Chondrocyte (in vitro differentiated cells): Measurements from ENCODE around the gene NRG2. TPM values are rescaled to one million over a fixed set of nuclear protein-coding genes. Genes with fewer than 3 reads are reported as not detected.

Experiments
- DNase-seq: peaks from one replicate; pipeline ENCODE4 v3.0.0; 2021; ENCODE audit warnings: mixed read lengths, low spot score
- H3K27ac Mint-ChIP-seq: one replicate; pipeline ENCODE4 v1.8.0; 2021; ENCODE audit warnings: mild to moderate bottlenecking, moderate library complexity, mixed read lengths; ENCODE audit not compliant: unreplicated experiment
- H3K27me3 Mint-ChIP-seq: 2 replicates; pipeline ENCODE4 v1.8.0; 2021; ENCODE audit warnings: low read depth, mixed read lengths
- H3K36me3 Mint-ChIP-seq: 2 replicates; pipeline ENCODE4 v1.8.0; 2021; ENCODE audit warnings: low read depth, mixed read lengths
- H3K4me1 Mint-ChIP-seq: 2 replicates; pipeline ENCODE4 v1.8.0; 2021; ENCODE audit warnings: low read depth, mild to moderate bottlenecking, mixed read lengths
- H3K4me3 Mint-ChIP-seq: one replicate; pipeline ENCODE4 v1.8.0; 2021; ENCODE audit warnings: mild to moderate bottlenecking, moderate library complexity, mixed read lengths; ENCODE audit not compliant: unreplicated experiment
- H3K9me3 Mint-ChIP-seq: 2 replicates; pipeline ENCODE4 v1.8.0; 2021; ENCODE audit warnings: low read depth, mixed read lengths
- total RNA-seq: library from RNA; stranded (reverse); gene quantifications from 3 replicates; pipeline ENCODE4 v1.2.1, GENCODE V29; 2021
- TF ChIP-seq, protein P1 (sequence below): fragments of 200-600 bp; sonication (generic); IDR thresholded peaks from 2 replicates; pipeline ENCODE4 v1.5.0; 2021; ENCODE audit warnings: antibody characterized with exemption, mild to moderate bottlenecking, moderate library complexity

Gene NRG2
- total RNA-seq, 1 donor from 2014 or later, result 0.27 TPM

DNA sequence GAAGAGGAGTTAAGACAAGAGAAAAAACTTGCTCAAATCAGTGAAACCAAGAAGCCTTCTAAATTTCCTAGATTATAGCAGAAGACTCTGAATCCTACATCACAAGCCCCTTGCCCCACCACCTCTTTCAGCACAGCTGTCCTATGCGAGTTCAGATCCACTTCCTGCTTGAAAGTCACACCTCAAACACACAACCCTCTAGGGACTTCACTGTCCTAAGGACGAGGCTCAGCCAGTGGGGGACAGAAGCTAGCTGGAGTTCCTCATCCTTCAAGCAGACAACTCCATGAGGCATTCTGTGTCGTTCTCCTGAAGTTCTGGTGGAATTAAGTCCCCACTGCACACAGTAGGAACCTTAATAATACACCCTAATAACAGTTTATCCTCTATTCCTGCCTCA, 44.3 kb downstream of the NRG2 start:
- H3K27me3 Mint-ChIP-seq, result peaks cover 67% of the 10 kb centered on the region
- no peaks in the 10 kb centered on the region for H3K4me1 Mint-ChIP-seq
- no peak for DNase-seq
- TF ChIP-seq, protein P1, sequence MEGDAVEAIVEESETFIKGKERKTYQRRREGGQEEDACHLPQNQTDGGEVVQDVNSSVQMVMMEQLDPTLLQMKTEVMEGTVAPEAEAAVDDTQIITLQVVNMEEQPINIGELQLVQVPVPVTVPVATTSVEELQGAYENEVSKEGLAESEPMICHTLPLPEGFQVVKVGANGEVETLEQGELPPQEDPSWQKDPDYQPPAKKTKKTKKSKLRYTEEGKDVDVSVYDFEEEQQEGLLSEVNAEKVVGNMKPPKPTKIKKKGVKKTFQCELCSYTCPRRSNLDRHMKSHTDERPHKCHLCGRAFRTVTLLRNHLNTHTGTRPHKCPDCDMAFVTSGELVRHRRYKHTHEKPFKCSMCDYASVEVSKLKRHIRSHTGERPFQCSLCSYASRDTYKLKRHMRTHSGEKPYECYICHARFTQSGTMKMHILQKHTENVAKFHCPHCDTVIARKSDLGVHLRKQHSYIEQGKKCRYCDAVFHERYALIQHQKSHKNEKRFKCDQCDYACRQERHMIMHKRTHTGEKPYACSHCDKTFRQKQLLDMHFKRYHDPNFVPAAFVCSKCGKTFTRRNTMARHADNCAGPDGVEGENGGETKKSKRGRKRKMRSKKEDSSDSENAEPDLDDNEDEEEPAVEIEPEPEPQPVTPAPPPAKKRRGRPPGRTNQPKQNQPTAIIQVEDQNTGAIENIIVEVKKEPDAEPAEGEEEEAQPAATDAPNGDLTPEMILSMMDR, result no peak
- H3K27ac Mint-ChIP-seq, result no peak overlapping the region
- no peaks in the 10 kb centered on the region for H3K9me3 Mint-ChIP-seq
- no peaks in the 10 kb centered on the region for H3K36me3 Mint-ChIP-seq
- no peak overlapping the region for H3K4me3 Mint-ChIP-seq

DNA sequence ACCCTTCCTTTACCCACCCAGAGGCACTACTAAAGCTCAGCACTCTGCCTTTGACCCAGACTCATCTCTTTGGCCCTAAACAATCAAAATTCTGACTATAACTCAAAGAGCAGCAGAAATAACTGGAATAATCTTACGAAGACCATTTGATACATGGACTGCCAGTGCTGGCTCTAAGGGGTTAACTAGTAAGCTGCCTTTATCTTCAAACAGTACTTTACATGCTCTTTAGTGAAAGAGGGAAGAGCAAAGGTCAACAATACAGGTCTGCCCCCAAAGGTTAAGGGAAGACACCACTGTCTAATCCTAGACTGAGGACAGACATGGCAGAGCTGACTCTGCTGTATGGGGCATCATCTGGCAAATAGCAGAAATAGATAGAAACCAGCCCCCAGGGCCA, 45.8 kb downstream of the NRG2 start:
- no peaks in the 10 kb centered on the region for H3K4me1 Mint-ChIP-seq
- H3K4me3 Mint-ChIP-seq, result no peak overlapping the region
- no peaks in the 10 kb centered on the region for H3K36me3 Mint-ChIP-seq
- H3K9me3 Mint-ChIP-seq, result no peaks in the 10 kb centered on the region
- DNase-seq, result no peak
- H3K27ac Mint-ChIP-seq, result no peak overlapping the region
- H3K27me3 Mint-ChIP-seq, result peaks cover 63% of the 10 kb centered on the region
- TF ChIP-seq, protein P1, result no peak

DNA sequence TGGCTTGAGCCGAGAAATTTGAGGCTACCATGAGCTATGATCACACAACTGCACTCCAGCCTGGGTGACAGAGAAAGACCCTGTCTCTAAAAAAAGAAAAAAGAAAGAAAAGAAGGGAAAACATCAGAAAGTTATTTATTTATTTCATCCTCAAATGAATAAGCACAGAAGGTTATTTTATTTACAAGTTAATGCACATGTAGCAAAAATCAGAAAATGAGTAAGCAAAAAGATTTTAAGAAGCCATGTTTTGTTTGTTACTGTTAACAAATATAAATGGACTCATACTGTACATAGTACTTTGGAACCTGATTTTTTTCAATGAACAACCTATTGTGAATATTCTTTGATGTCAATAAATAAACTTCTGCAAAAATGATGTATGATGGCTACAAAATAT, 47.2 kb downstream of the NRG2 start:
- no peak overlapping the region for H3K4me3 Mint-ChIP-seq
- H3K27ac Mint-ChIP-seq, result no peak overlapping the region
- H3K36me3 Mint-ChIP-seq, result no peaks in the 10 kb centered on the region
- no peak for DNase-seq
- no peaks in the 10 kb centered on the region for H3K4me1 Mint-ChIP-seq
- TF ChIP-seq, protein P1, result no peak
- no peaks in the 10 kb centered on the region for H3K9me3 Mint-ChIP-seq
- H3K27me3 Mint-ChIP-seq, result peaks cover 65% of the 10 kb centered on the region

DNA sequence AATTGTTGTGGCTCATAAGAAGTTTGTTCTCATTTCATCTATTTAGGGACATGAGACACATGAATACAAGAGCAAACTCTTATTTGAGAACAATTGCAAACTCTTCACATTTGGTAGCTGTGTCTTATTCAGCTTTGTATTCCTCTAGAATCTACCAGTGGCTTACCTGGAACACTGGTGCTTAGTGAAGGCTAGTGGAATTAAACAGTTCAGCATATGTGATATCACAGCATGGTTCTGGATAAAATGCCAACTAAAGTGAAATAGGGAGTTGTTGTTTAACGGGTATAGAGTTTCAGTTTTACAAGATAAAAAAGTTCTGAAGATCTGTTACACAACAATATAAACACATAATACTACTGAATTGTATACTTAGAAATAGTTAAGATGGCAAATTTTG, 48.9 kb downstream of the NRG2 start:
- Mint-ChIP-seq H3K9me3 (no peaks in the 10 kb centered on the region), H3K27me3 (peaks cover 50% of the 10 kb centered on the region)
- TF ChIP-seq, protein P1, result no peak

DNA sequence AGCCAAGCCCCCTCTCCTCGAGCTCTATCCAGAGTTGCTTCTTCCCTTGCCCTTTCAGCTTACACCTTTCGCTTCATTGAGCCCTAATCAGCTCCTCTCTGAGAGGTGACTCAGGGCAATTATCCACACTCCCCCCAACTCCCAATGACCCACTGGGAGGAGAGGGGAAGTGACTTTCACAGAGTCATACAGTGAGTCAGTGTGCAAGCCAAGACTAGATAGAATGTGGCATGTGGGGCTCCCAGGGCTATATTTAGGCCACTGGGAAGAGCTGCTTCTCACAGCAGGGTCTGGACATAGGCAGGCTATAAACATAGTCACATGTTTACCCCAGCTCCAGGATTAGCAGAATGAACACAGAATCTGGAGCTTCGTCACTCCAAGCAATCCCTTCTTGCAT, 57.4 kb downstream of the NRG2 start:
- DNase-seq, result no peak
- TF ChIP-seq, protein P1, result no peak

More for the DNA sequence above, 48.9 kb downstream of the NRG2 start:
- H3K4me1 Mint-ChIP-seq, result no peaks in the 10 kb centered on the region
- H3K4me3 Mint-ChIP-seq, result no peak overlapping the region
- DNase-seq, result no peak
- H3K27ac Mint-ChIP-seq, result no peak overlapping the region
- no peaks in the 10 kb centered on the region for H3K36me3 Mint-ChIP-seq

More for the DNA sequence above, 57.4 kb downstream of the NRG2 start:
- peaks cover 5% of the 10 kb centered on the region for H3K27me3 Mint-ChIP-seq
- H3K4me1 Mint-ChIP-seq, result peaks cover 12% of the 10 kb centered on the region
- no peaks in the 10 kb centered on the region for H3K36me3 Mint-ChIP-seq
- H3K4me3 Mint-ChIP-seq, result no peak overlapping the region
- no peaks in the 10 kb centered on the region for H3K9me3 Mint-ChIP-seq
- no peak overlapping the region for H3K27ac Mint-ChIP-seq
